HepG2 (cell line): ENCODE results near the gene KCNA4. TPM values are rescaled to one million over a fixed set of nuclear protein-coding genes. Genes with fewer than 3 reads are reported as not detected.

ENCODE experiments used
- ATAC-seq: fragments of 200-7000 bp; cut with Tn5 transposase; 3 replicates; pipeline ENCODE4 v1.9.1; 2020; ENCODE audit warnings: mild to moderate bottlenecking, moderate library complexity
- BruUV-seq: library from RNA; stranded (reverse); fragments of 400-500 nt; replicated peaks from 2 replicates; lab custom pipeline; 2021; lab: Mats Ljungman, UMichigan
- CTCF ChIA-PET: fragments of 300-600 bp; formaldehyde crosslinking; extraction: SDS; loops from one replicate; lab custom pipeline; 2021; ENCODE audit warnings: low total read pairs, inconsistent platforms, low intra/inter-chr PET ratio; lab: Yijun Ruan, JAX
- POLR2A ChIA-PET: fragments of 350-600 bp; sonication (Branson Sonifier 250); formaldehyde crosslinking; loops from one replicate; lab custom pipeline; 2020; ENCODE audit warnings: antibody characterized with exemption, inconsistent platforms; lab: Yijun Ruan, JAX
- DNase-seq: peaks from one replicate; pipeline ENCODE4 v3.0.0-alpha.2; 2015; ENCODE audit warnings: low spot score
- FAIRE-seq: peaks from 3 replicates; lab custom pipeline; 2011; peaks lifted over from hg19 to GRCh38; lab: Jason Lieb, UNC
- H2AFZ ChIP-seq: one replicate; pipeline ENCODE4 v1.6.1; 2011; ENCODE audit warnings: low read length, inconsistent platforms
- H3K27ac ChIP-seq: fragments of 300-600 bp; 3 replicates; pipeline ENCODE4 v1.8.0; 2011; ENCODE audit warnings: mixed run types, mild to moderate bottlenecking, mixed read lengths, low read length, inconsistent platforms; ENCODE audit not compliant: insufficient read depth; ENCODE audit errors: extremely low read length
- H3K27me3 ChIP-seq, 2 experiments: fragments of 200-600 bp in 1 of 2; 2 replicates in 1 of 2; 3 replicates in 1 of 2; pipeline versions ENCODE4 v1.6.0 to v1.8.0; 2011; ENCODE audit warnings: low read length in 2 of 2, mild to moderate bottlenecking in 2 of 2, moderate library complexity in 2 of 2, inconsistent platforms in 1 of 2; ENCODE audit not compliant: insufficient read depth in 2 of 2, control insufficient read depth in 1 of 2
- H3K36me3 ChIP-seq, 2 experiments: fragments of 200-600 bp in 1 of 2; replicated peaks in 1 of 2; 2 replicates in 1 of 2; 3 replicates in 1 of 2; pipeline versions ENCODE4 v1.5.1 to v1.8.0; 2011; ENCODE audit warnings: low read length in 2 of 2, inconsistent platforms in 1 of 2; ENCODE audit not compliant: insufficient read depth in 2 of 2, control insufficient read depth in 1 of 2
- H3K4me1 ChIP-seq: 2 replicates; pipeline ENCODE4 v1.5.1; 2012; ENCODE audit warnings: low read length, inconsistent platforms; ENCODE audit not compliant: insufficient read depth
- H3K4me2 ChIP-seq: 2 replicates; pipeline ENCODE4 v1.6.0; 2011; ENCODE audit warnings: low read depth, low read length, inconsistent platforms
- H3K4me3 ChIP-seq, 3 experiments: fragments of 200-600 bp in 1 of 3; sonication (generic), shearing (Covaris generic) in 1 of 3; replicated peaks in 1 of 3; 2 replicates each; pipeline ENCODE4 v1.5.1; 2011 to 2016; ENCODE audit warnings: low read length in 3 of 3, inconsistent platforms in 2 of 3, low read depth in 2 of 3, mild to moderate bottlenecking in 2 of 3, control low read depth in 1 of 3, mixed read lengths in 1 of 3; ENCODE audit not compliant: insufficient read depth in 1 of 3
- H3K79me2 ChIP-seq: one replicate; pipeline ENCODE4 v1.6.1; 2011; ENCODE audit warnings: low read length, inconsistent platforms; ENCODE audit not compliant: insufficient read depth
- H3K9ac ChIP-seq: 2 replicates; pipeline ENCODE4 v1.6.0; 2011; ENCODE audit warnings: mild to moderate bottlenecking, low read depth, low read length, inconsistent platforms; ENCODE audit not compliant: insufficient read depth
- H3K9me3 ChIP-seq: 2 replicates; pipeline ENCODE4 v1.5.1; 2012; ENCODE audit warnings: mild to moderate bottlenecking, low read length
- H4K20me1 ChIP-seq: 2 replicates; pipeline ENCODE4 v1.6.0; 2011; ENCODE audit warnings: inconsistent platforms, mild to moderate bottlenecking, low read length, moderate library complexity; ENCODE audit not compliant: insufficient read depth
- BATF2 ChIP-seq: sonication (generic); formaldehyde crosslinking; IDR thresholded peaks from 2 replicates; pipeline ENCODE4 v1.8.0; 2022; ENCODE audit warnings: mild to moderate bottlenecking, missing genetic modification reagents, moderate library complexity
- CCDC6 ChIP-seq: sonication (generic); formaldehyde crosslinking; IDR thresholded peaks from 2 replicates; pipeline ENCODE4 v1.8.1; 2022; ENCODE audit warnings: mild to moderate bottlenecking, missing genetic modification reagents, moderate library complexity
- CHCHD3 ChIP-seq: sonication (generic); formaldehyde crosslinking; IDR thresholded peaks from 2 replicates; pipeline ENCODE4 v1.8.0; 2022; ENCODE audit warnings: mild to moderate bottlenecking, missing genetic modification reagents, moderate library complexity
- FOSL1 ChIP-seq: sonication (generic); formaldehyde crosslinking; IDR thresholded peaks from 2 replicates; pipeline ENCODE4 v1.9.0; 2021; ENCODE audit warnings: missing genetic modification reagents, borderline replicate concordance
- IRF1 ChIP-seq: sonication (generic); formaldehyde crosslinking; IDR thresholded peaks from 2 replicates; pipeline ENCODE4 v1.4.0; 2020; ENCODE audit warnings: low read depth, mild to moderate bottlenecking, missing genetic modification reagents
- KMT2B ChIP-seq: IDR thresholded peaks from 2 replicates; pipeline ENCODE4 v1.6.1; 2016; ENCODE audit warnings: missing genetic modification reagents, missing compliant biosample characterization
- MIER2 ChIP-seq: IDR thresholded peaks from 2 replicates; pipeline ENCODE4 v1.6.1; 2016; ENCODE audit warnings: missing biosample characterization, missing genetic modification reagents
- NAIF1 ChIP-seq: sonication (generic); formaldehyde crosslinking; IDR thresholded peaks from 2 replicates; pipeline ENCODE4 v1.5.0; 2020; ENCODE audit warnings: mild to moderate bottlenecking, missing genetic modification reagents, borderline replicate concordance
- PITX1 ChIP-seq: sonication (generic); formaldehyde crosslinking; IDR thresholded peaks from 2 replicates; pipeline ENCODE4 v1.5.1; 2020; ENCODE audit warnings: mild to moderate bottlenecking, missing genetic modification reagents
- REST ChIP-seq, 2 experiments: IDR thresholded peaks; 2 replicates each; pipeline ENCODE4 v1.6.1; 2011 to 2012; ENCODE audit warnings: low read length in 2 of 2, borderline replicate concordance in 1 of 2, low read depth in 1 of 2, mild to moderate bottlenecking in 1 of 2, moderate library complexity in 1 of 2
- ZFX ChIP-seq: sonication (generic); formaldehyde crosslinking; IDR thresholded peaks from 2 replicates; pipeline ENCODE4 v1.4.0; 2020; ENCODE audit warnings: mild to moderate bottlenecking, low read depth, missing genetic modification reagents, moderate library complexity
- ZNF280D ChIP-seq: sonication (generic); formaldehyde crosslinking; IDR thresholded peaks from 2 replicates; pipeline ENCODE4 v1.5.1; 2020; ENCODE audit warnings: mild to moderate bottlenecking, missing genetic modification reagents
- ZNF431 ChIP-seq: sonication (generic); formaldehyde crosslinking; IDR thresholded peaks from 2 replicates; pipeline ENCODE4 v1.9.0; 2022; ENCODE audit warnings: missing genetic modification reagents, low read depth, mild to moderate bottlenecking, borderline replicate concordance
- ZNF670 ChIP-seq: sonication (generic); formaldehyde crosslinking; IDR thresholded peaks from 2 replicates; pipeline ENCODE4 v1.8.0; 2022; ENCODE audit warnings: mild to moderate bottlenecking, missing genetic modification reagents, borderline replicate concordance
- ZNF749 ChIP-seq: sonication (generic); formaldehyde crosslinking; IDR thresholded peaks from 2 replicates; pipeline ENCODE4 v1.8.0; 2022; ENCODE audit warnings: mild to moderate bottlenecking, missing genetic modification reagents, moderate library complexity, borderline replicate concordance
- ZNF784 ChIP-seq: sonication (generic); formaldehyde crosslinking; IDR thresholded peaks from 2 replicates; pipeline ENCODE4 v1.5.1; 2020; ENCODE audit warnings: missing genetic modification reagents, mild to moderate bottlenecking, borderline replicate concordance
- WGBS: methylation state at CpG from one replicate; pipeline ENCODE4 v1.1.6; 2017; ENCODE audit warnings: low lambda C conversion rate; 5-methylcytosine and 5-hydroxymethylcytosine counted together
- in situ Hi-C: cut with HindIII; loops from 2 replicates; pipeline ENCODE4 v1.10.0; 2017; ENCODE audit warnings: low pct_unique_long_range_greater_than_20kb; ENCODE audit not compliant: extremely low pct_ligation_motif_present
- intact Hi-C: fragments of 100-400 bp; cut with micrococcal nuclease; formaldehyde crosslinking; loops from one replicate; pipeline ENCODE4 v1.10.0; 2022; ENCODE audit not compliant: unreplicated experiment
- polyA plus RNA-seq, 8 experiments: library from polyadenylated mRNA; depleted of rRNA in 3 of 8; stranded (reverse) in 7 of 8; unstranded in 1 of 8; fragments of >200 nt; fragmentation: Illumina TruSeq in 4 of 8; extraction: Trizol in 4 of 8; gene quantifications; 2 replicates each; pipeline versions ENCODE4 v1.2.1 to v1.2.3, GENCODE V29; 2011 to 2016; ENCODE audit warnings: low read depth in 4 of 8, missing spikeins in 1 of 8, mixed read lengths in 1 of 8; ENCODE audit not compliant: insufficient read depth in 1 of 8
- total RNA-seq, 5 experiments: library from RNA; depleted of rRNA; stranded (reverse); fragments of >200 nt; fragmentation: Illumina TruSeq; extraction: Trizol; gene quantifications; 2 replicates each; pipeline ENCODE4 v1.2.3, GENCODE V29; 2016; ENCODE audit warnings: low read depth in 1 of 5

The KCNA4 gene
- total and polyA plus RNA-seq, 2 of the 13 experiments (the other 11 are each of a cell fraction or from before 2014, with no cell fraction given): not detected

- CTCF ChIA-PET: no interaction called here
- Histone ChIP-seq H3K79me2 (no peaks in the 10 kb centered on the region), H2AFZ (no peak overlapping the region), H3K4me1 (no peaks in the 10 kb centered on the region), H3K4me3 (no peak overlapping the region), H4K20me1 (no peaks in the 10 kb centered on the region), H3K27ac (no peak overlapping the region), H3K9me3 (no peaks in the 10 kb centered on the region), H3K27me3 (no peaks in the 10 kb centered on the region), H3K4me2 (no peak overlapping the region), H3K36me3 (no peaks in the 10 kb centered on the region), H3K9ac (no peak overlapping the region)
- DNase-seq: no peak
- no peak for FAIRE-seq
- intact Hi-C loops (no loop called here), in situ Hi-C loops (no loop called here)
- 3% methylated on average over 2 of the region's 2 CpGs for WGBS
- ATAC-seq: no peak
- BruUV-seq: no TSS peak
- POLR2A ChIA-PET: no interaction called here
- TF ChIP-seq REST (IDR thresholded peaks at IDR 0.05; ENCODE audit: borderline replicate concordance in 1 of 2, low read depth in 1 of 2, low read length in 2 of 2): no peak
- no peak for TF ChIP-seq ZNF784 (CRISPR knock-in tag)
- TF ChIP-seq ZNF670 (CRISPR knock-in tag): no peak
- TF ChIP-seq ZFX (CRISPR knock-in tag): no peak
- TF ChIP-seq MIER2: no peak
- TF ChIP-seq PITX1 (CRISPR knock-in tag): no peak
- TF ChIP-seq NAIF1 (CRISPR knock-in tag): no peak
- TF ChIP-seq FOSL1 (CRISPR knock-in tag): no peak
- TF ChIP-seq ZNF749 (CRISPR knock-in tag): no peak
- TF ChIP-seq KMT2B (CRISPR knock-in tag): no peak
- no peak for TF ChIP-seq BATF2 (CRISPR knock-in tag)
- TF ChIP-seq CCDC6 (CRISPR knock-in tag): no peak
- TF ChIP-seq CHCHD3 (CRISPR knock-in tag): no peak
- TF ChIP-seq IRF1 (CRISPR knock-in tag): no peak
- TF ChIP-seq ZNF431 (CRISPR knock-in tag): no peak
- no peak for TF ChIP-seq ZNF280D (CRISPR knock-in tag)
These were observed 6.2 kb upstream of the KCNA4 start for GRCh38 chr11:30023074-30023473.
